HL-60 (cell line): Measurements from ENCODE around the gene TSPAN18.

Experiments
- DNase-seq, 2 experiments: peaks; one replicate each; pipeline ENCODE4 v3.0.0-alpha.2; 2010 to 2020; ENCODE audit warnings: low read depth in 1 of 2, low spot score in 1 of 2
- H3K27ac ChIP-seq: fragments of 250-450 bp; sonication (Bioruptor Pico); replicated peaks from 2 replicates; pipeline ENCODE4 v1.5.1; 2020; ENCODE audit warnings: mild to moderate bottlenecking, moderate library complexity
- H3K27me3 ChIP-seq: fragments of 250-450 bp; sonication (Bioruptor Pico); 2 replicates; pipeline ENCODE4 v1.5.1; 2021; ENCODE audit warnings: mild to moderate bottlenecking, moderate library complexity; ENCODE audit not compliant: insufficient read depth, poor library complexity, severe bottlenecking
- H3K4me3 ChIP-seq: replicated peaks from 2 replicates; pipeline ENCODE4 v1.5.1; 2011; ENCODE audit warnings: mild to moderate bottlenecking, control low read depth, low read length; ENCODE audit not compliant: insufficient read depth
- GABPA ChIP-seq: IDR thresholded peaks from 2 replicates; pipeline ENCODE4 v1.6.1; 2012; ENCODE audit warnings: low read depth
- POLR2AphosphoS5 ChIP-seq: IDR thresholded peaks from 2 replicates; pipeline ENCODE4 v1.6.1; 2012; ENCODE audit warnings: low read depth
- SPI1 ChIP-seq: IDR thresholded peaks from 2 replicates; pipeline ENCODE4 v1.6.1; 2012; ENCODE audit warnings: low read depth, mild to moderate bottlenecking, borderline replicate concordance
- TF ChIP-seq, protein P1 (sequence below): IDR thresholded peaks from one replicate; pipeline ENCODE4 v1.5.1; 2011; ENCODE audit warnings: low read length, control low read depth, inconsistent platforms; ENCODE audit not compliant: insufficient read depth
- TF ChIP-seq, protein P2 (sequence below): IDR thresholded peaks from 2 replicates; pipeline ENCODE4 v1.6.1; 2012; ENCODE audit warnings: low read depth; ENCODE audit not compliant: insufficient replicate concordance

TSPAN18 gene

DNA sequence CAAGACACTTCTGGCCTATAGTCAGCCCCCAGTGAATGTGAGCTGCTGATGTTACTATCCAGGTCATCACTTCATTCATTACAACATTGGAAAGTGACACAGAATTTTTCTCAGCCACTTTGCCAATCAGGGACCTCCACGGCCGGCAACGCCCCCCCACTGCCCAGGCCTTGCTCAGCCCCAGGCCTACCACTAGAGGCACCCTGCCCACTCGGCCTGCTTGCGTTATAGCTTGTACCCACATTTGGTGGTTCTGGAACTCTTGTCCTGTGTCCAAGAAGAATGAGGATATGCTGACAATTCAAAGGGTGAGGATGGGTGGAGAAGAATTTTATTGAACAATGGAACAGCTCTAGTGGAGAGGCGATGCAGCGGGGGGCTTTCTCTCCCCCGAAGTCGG lies 96.2 kb downstream of the TSPAN18 start:
- no peak for DNase-seq
- no peak for TF ChIP-seq SPI1
- TF ChIP-seq, protein P1, sequence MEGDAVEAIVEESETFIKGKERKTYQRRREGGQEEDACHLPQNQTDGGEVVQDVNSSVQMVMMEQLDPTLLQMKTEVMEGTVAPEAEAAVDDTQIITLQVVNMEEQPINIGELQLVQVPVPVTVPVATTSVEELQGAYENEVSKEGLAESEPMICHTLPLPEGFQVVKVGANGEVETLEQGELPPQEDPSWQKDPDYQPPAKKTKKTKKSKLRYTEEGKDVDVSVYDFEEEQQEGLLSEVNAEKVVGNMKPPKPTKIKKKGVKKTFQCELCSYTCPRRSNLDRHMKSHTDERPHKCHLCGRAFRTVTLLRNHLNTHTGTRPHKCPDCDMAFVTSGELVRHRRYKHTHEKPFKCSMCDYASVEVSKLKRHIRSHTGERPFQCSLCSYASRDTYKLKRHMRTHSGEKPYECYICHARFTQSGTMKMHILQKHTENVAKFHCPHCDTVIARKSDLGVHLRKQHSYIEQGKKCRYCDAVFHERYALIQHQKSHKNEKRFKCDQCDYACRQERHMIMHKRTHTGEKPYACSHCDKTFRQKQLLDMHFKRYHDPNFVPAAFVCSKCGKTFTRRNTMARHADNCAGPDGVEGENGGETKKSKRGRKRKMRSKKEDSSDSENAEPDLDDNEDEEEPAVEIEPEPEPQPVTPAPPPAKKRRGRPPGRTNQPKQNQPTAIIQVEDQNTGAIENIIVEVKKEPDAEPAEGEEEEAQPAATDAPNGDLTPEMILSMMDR: no peak
- TF ChIP-seq GABPA: no peak
- TF ChIP-seq, protein P2, sequence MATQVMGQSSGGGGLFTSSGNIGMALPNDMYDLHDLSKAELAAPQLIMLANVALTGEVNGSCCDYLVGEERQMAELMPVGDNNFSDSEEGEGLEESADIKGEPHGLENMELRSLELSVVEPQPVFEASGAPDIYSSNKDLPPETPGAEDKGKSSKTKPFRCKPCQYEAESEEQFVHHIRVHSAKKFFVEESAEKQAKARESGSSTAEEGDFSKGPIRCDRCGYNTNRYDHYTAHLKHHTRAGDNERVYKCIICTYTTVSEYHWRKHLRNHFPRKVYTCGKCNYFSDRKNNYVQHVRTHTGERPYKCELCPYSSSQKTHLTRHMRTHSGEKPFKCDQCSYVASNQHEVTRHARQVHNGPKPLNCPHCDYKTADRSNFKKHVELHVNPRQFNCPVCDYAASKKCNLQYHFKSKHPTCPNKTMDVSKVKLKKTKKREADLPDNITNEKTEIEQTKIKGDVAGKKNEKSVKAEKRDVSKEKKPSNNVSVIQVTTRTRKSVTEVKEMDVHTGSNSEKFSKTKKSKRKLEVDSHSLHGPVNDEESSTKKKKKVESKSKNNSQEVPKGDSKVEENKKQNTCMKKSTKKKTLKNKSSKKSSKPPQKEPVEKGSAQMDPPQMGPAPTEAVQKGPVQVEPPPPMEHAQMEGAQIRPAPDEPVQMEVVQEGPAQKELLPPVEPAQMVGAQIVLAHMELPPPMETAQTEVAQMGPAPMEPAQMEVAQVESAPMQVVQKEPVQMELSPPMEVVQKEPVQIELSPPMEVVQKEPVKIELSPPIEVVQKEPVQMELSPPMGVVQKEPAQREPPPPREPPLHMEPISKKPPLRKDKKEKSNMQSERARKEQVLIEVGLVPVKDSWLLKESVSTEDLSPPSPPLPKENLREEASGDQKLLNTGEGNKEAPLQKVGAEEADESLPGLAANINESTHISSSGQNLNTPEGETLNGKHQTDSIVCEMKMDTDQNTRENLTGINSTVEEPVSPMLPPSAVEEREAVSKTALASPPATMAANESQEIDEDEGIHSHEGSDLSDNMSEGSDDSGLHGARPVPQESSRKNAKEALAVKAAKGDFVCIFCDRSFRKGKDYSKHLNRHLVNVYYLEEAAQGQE: no peak
- no peak for TF ChIP-seq POLR2AphosphoS5
- Histone ChIP-seq H3K27ac (no peak overlapping the region), H3K27me3 (no peaks in the 10 kb centered on the region), H3K4me3 (no peak overlapping the region)

DNA sequence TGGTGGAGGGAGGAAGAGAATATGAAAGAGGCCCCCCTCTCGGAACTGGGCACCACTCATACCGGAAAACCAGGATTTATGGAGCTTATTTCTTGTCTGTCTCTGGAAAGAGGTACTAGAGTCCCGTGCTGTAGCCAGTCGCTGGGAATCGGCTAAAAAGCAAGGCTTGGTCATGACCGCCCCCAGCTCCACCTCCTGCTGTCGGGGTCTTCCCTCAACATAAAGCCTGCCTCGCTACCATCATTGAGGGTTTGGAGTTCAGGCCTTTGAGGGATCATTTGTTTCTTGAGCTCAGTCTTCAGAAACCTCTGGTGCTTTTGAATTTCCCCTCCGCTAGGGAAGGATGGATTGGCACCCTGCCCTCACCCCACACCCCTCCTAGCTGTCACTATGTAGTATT lies 97.1 kb downstream of the TSPAN18 start:
- Histone ChIP-seq H3K27ac (no peak overlapping the region), H3K4me3 (no peak overlapping the region), H3K27me3 (no peaks in the 10 kb centered on the region)
- DNase-seq: no peak
- TF ChIP-seq SPI1 (no peak), GABPA (no peak), POLR2AphosphoS5 (no peak)
- TF ChIP-seq, protein P1: no peak
- TF ChIP-seq, protein P2: no peak

DNA sequence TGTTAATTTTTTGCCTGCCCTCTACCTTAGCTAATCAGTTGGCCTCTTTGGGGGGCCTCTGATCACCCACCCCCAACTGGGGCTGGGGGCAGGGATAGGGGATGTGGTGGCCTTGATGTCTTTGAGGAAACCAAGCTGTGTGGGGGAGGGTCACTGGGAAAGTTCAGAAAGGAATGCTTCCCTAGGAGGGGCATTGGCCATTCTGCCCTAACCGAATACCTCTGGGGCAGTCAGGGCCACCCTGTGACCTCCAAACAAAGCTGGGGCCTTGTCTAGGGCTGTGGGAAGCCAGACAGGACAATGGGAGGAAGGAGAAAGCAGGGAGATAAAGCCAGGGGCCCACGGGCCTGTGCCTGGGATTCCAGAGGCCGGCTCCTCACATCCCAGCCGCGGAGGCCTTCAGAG lies 97.5 kb downstream of the TSPAN18 start:
- Histone ChIP-seq H3K27ac (no peak overlapping the region), H3K4me3 (no peak overlapping the region), H3K27me3 (no peaks in the 10 kb centered on the region)
- TF ChIP-seq, protein P2: no peak
- TF ChIP-seq SPI1 (no peak), GABPA (no peak), POLR2AphosphoS5 (no peak)
- TF ChIP-seq, protein P1: no peak
- no peak for DNase-seq
